HG03439 (cell line): ENCODE results near the gene KLK14.

Experiments used
- ATAC-seq: cut with Tn5 transposase; IDR thresholded peaks from one replicate; pipeline ENCODE4 v1.9.1; 2021; ENCODE audit warnings: mild to moderate bottlenecking, moderate library complexity; ENCODE audit not compliant: unreplicated experiment

Gene KLK14

GRCh38 chr19:51055866-51056265, 26.8 kb downstream of the KLK14 start:
- ATAC-seq, result no peak

GRCh38 chr19:51047031-51047335, 35.7 kb downstream of the KLK14 start:
- ATAC-seq, result no peak

GRCh38 chr19:51044327-51044726, 38.4 kb downstream of the KLK14 start:
- no peak for ATAC-seq

- no peak for ATAC-seq
Measured at GRCh38 chr19:51043497-51043896, 39.2 kb downstream of the KLK14 start.

GRCh38 chr19:51040151-51040550, 42.5 kb downstream of the KLK14 start:
- no peak for ATAC-seq

- ATAC-seq, result no peak
Measured at GRCh38 chr19:51036519-51036918, 46.2 kb downstream of the KLK14 start.

GRCh38 chr19:51034704-51035103, 48.0 kb downstream of the KLK14 start, which contains the start of gene KLK12:
KLK12 (minus strand) TSS chr19:51035002; CDS start chr19:51034621, 381 bp downstream.
- no peak for ATAC-seq

- ATAC-seq, result no peak
Measured at GRCh38 chr19:51031880-51032225, 50.8 kb downstream of the KLK14 start.

- ATAC-seq, result no peak
Measured at GRCh38 chr19:51031220-51031879, 51.3 kb downstream of the KLK14 start.

GRCh38 chr19:51030631-51031030, 52.1 kb downstream of the KLK14 start:
- ATAC-seq, result no peak

GRCh38 chr19:51029718-51030117, 53.0 kb downstream of the KLK14 start:
- no peak for ATAC-seq
